ENCODE data around the gene POLN. TPM values are rescaled to one million over a fixed set of nuclear protein-coding genes. Genes with fewer than 3 reads are reported as not detected.

Gene POLN
- total RNA-seq, 3 donors from 2014 or later (not counting 1 experiment from before 2014, with no cell fraction given), result 2.6 to 6.9 (median 3.3) TPM

- no peak overlapping the region for H3K27ac Mint-ChIP-seq
- Histone ChIP-seq H3K27ac (ENCODE audit: low read length) (no peak overlapping the region), H3K9me3 (ENCODE audit: control insufficient read depth, insufficient read depth, low read length) (peaks cover 12% of the 10 kb centered on the region), H3K4me1 (ENCODE audit: control insufficient read depth, insufficient read depth, low read length) (no peaks in the 10 kb centered on the region), H3K36me3 (ENCODE audit: control insufficient read depth, insufficient read depth, low read length) (no peaks in the 10 kb centered on the region), H3K4me3 (ENCODE audit: low read length) (no peak overlapping the region), H3K27me3 (ENCODE audit: control insufficient read depth, insufficient read depth, low read length) (no peaks in the 10 kb centered on the region)
- no peak overlapping the region for H3K4me3 Mint-ChIP-seq
- DNase-seq, result no peak
- TF ChIP-seq, protein P1, sequence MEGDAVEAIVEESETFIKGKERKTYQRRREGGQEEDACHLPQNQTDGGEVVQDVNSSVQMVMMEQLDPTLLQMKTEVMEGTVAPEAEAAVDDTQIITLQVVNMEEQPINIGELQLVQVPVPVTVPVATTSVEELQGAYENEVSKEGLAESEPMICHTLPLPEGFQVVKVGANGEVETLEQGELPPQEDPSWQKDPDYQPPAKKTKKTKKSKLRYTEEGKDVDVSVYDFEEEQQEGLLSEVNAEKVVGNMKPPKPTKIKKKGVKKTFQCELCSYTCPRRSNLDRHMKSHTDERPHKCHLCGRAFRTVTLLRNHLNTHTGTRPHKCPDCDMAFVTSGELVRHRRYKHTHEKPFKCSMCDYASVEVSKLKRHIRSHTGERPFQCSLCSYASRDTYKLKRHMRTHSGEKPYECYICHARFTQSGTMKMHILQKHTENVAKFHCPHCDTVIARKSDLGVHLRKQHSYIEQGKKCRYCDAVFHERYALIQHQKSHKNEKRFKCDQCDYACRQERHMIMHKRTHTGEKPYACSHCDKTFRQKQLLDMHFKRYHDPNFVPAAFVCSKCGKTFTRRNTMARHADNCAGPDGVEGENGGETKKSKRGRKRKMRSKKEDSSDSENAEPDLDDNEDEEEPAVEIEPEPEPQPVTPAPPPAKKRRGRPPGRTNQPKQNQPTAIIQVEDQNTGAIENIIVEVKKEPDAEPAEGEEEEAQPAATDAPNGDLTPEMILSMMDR (IDR thresholded peaks at IDR 0.05), result no peak
- H3K9me3 Mint-ChIP-seq, result peaks cover 4 to 15% of the 10 kb centered on the region in 2 donors
- H3K27me3 Mint-ChIP-seq (ENCODE audit: low read depth in 2 of 2), result peaks cover 6 to 12% of the 10 kb centered on the region in 2 donors
- 94% methylated on average over 2 of the region's 2 CpGs for WGBS (ENCODE audit: insufficient coverage)
- H3K36me3 Mint-ChIP-seq, result peaks cover 14% of the 10 kb centered on the region
- peaks cover 0 to 4% of the 10 kb centered on the region in 2 donors for H3K4me1 Mint-ChIP-seq
- intact Hi-C loops (cut with micrococcal nuclease), result no loop called here
- ATAC-seq, result no peak
Measured at GRCh38 chr4:2103843-2104547, 137.9 kb downstream of the POLN start.

DNA sequence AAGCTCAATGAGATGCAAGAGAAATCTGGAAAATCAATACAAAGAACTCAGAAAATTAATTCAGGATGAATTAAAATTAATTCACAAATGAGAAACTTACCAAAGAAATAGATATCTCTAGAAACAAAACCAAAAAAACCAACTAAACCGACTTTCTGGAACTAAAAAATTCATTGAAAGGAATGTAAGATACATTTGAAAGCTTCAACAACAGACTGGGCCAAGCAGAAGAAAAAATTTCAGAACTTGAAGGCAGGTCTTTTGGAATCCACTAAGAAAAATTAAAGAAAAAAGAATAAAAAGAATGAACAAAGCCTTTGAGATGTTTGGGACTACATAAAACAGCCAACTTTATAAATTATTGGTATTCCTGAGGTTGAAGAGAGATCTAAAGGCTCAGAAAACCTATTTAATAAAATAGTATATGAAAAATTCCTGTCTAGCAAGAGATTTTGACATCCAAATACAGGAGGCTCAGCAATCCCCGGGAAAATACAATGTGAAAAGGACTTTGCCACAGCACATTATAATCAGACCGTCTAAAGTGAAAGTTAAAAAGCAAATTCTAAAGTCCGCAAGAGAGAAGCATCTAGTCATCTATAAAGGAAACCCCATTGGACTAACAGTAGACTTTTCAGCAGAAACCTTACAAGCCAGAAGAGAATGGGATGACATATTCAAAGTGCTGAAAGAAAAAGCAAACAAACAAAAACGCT lies 138.6 kb downstream of the POLN start:
- H3K9me3 ChIP-seq (ENCODE audit: control insufficient read depth, insufficient read depth, low read length), result peaks cover 12% of the 10 kb centered on the region
- Mint-ChIP-seq H3K27me3 (ENCODE audit: low read depth in 2 of 2) (peaks cover 8 to 12% of the 10 kb centered on the region in 2 donors), H3K4me1 (peaks cover 0 to 4% of the 10 kb centered on the region in 2 donors), H3K27ac (no peak overlapping the region), H3K4me3 (no peak overlapping the region), H3K36me3 (peaks cover 14% of the 10 kb centered on the region), H3K9me3 (peaks cover 4 to 15% of the 10 kb centered on the region in 2 donors)
- TF ChIP-seq, protein P1 (IDR thresholded peaks at IDR 0.05), result no peak
- no peak overlapping the region for H3K4me3 ChIP-seq (ENCODE audit: low read length)
- H3K36me3 ChIP-seq (ENCODE audit: control insufficient read depth, insufficient read depth, low read length), result no peaks in the 10 kb centered on the region
- intact Hi-C loops (cut with micrococcal nuclease), result no loop called here
- no peaks in the 10 kb centered on the region for H3K4me1 ChIP-seq (ENCODE audit: control insufficient read depth, insufficient read depth, low read length)
- 98% methylated on average over 4 of the region's 5 CpGs for WGBS (ENCODE audit: insufficient coverage)
- no peaks in the 10 kb centered on the region for H3K27me3 ChIP-seq (ENCODE audit: control insufficient read depth, insufficient read depth, low read length)
- DNase-seq (no peak), ATAC-seq (no peak)
- H3K27ac ChIP-seq (ENCODE audit: low read length), result no peak overlapping the region

DNA sequence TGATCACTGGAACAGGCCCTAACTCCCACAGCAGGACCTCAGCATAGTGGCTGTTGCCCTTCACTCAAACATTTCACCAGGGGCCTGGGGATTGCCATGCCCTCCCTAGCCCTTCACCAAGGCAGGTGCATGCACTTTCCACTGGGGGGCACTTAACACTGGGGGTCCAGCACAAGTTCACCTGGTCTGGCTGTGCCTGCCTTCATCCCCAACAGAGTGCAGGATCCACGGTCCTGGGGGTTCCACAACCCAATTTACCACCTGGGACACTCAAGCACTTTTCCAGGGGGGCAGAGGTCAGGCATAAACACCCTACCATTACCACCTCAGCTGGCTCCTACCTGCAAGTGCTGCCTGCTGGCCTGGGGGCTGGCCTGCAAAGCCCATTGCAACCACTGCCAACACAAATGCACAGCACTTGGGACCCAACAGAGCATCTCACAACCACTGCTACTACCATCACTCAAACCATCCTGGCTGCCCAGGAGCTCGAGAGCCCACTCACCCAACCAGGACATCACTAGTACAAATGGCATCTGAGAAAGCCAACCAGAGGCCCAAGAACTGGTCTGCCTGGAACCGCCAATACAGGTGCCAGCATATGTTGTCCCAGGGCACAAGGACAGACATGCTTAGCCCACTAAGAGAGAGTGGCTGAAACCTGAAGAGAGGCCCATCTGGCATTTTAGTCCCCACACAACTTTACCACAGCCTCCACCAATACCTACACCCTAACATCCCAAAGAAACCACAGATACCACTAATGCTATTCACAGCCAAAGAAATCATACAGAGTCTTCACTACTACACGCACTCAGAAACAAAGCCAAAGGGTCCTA lies 139.7 kb downstream of the POLN start:
- peaks cover 12% of the 10 kb centered on the region for H3K9me3 ChIP-seq (ENCODE audit: control insufficient read depth, insufficient read depth, low read length)
- H3K27ac ChIP-seq (ENCODE audit: low read length), result no peak overlapping the region
- TF ChIP-seq, protein P1 (IDR thresholded peaks at IDR 0.05), result no peak
- H3K36me3 ChIP-seq (ENCODE audit: control insufficient read depth, insufficient read depth, low read length), result no peaks in the 10 kb centered on the region
- H3K4me3 ChIP-seq (ENCODE audit: low read length), result no peak overlapping the region
- no peaks in the 10 kb centered on the region for H3K27me3 ChIP-seq (ENCODE audit: control insufficient read depth, insufficient read depth, low read length)
- no peak for ATAC-seq
- WGBS (ENCODE audit: insufficient coverage), result 82% methylated on average over 4 of the region's 4 CpGs
- Mint-ChIP-seq H3K4me3 (no peak overlapping the region), H3K27me3 (ENCODE audit: low read depth in 2 of 2) (peaks cover 8 to 12% of the 10 kb centered on the region in 2 donors), H3K9me3 (peaks cover 4 to 15% of the 10 kb centered on the region in 2 donors), H3K27ac (no peak overlapping the region), H3K36me3 (peaks cover 14% of the 10 kb centered on the region), H3K4me1 (peaks cover 0 to 4% of the 10 kb centered on the region in 2 donors)
- intact Hi-C loops (cut with micrococcal nuclease), result no loop called here
- DNase-seq, result no peak
- no peaks in the 10 kb centered on the region for H3K4me1 ChIP-seq (ENCODE audit: control insufficient read depth, insufficient read depth, low read length)

Data from natural killer cell (primary cell).